ENCODE measurements around the gene UST.

- TF ChIP-seq ARID4B (CRISPR knock-in tag; IDR thresholded peaks at IDR 0.05; ENCODE audit: borderline replicate concordance) (no peak), MAX (CRISPR knock-in tag; IDR thresholded peaks at IDR 0.05) (no peak), CTCF (IDR thresholded peaks at IDR 0.05) (no peak), TEAD4 (CRISPR knock-in tag; IDR thresholded peaks at IDR 0.05) (no peak), ATF3 (CRISPR knock-in tag; conservative IDR thresholded peaks at IDR 0.05) (no peak), IRF2 (CRISPR knock-in tag; IDR thresholded peaks at IDR 0.05; ENCODE audit: borderline replicate concordance, low read depth) (no peak), NR3C1 (CRISPR knock-in tag; conservative IDR thresholded peaks at IDR 0.05; ENCODE audit: low read depth) (no peak), SP1 (CRISPR knock-in tag; conservative IDR thresholded peaks at IDR 0.05) (no peak)
Observed at GRCh38 chr6:148701375-148701774, 45.5 kb upstream of the UST start.

Measured in WTC11 (cell line).